ENCODE results near the gene SND1. TPM values are rescaled to one million over a fixed set of nuclear protein-coding genes. Genes with fewer than 3 reads are reported as not detected.

The SND1 gene
- total and polyA plus RNA-seq, 2 donors (not counting 3 experiments of a cell fraction or from before 2014, with no cell fraction given): 116 to 249 TPM

GRCh38 chr7:127704211-127704610 lies 52.2 kb downstream of the SND1 start:
- H3K79me2 ChIP-seq (ENCODE audit: control insufficient read depth, insufficient read depth, low read length): peaks cover 29% of the 10 kb centered on the region
- CTCF ChIA-PET: interaction anchor here (0.8 to 8.9 kb wide), 3 partner anchors 12 to 506 kb away, joined by 3 to 229 read pairs (median 4); partner anchors contain the start of gene ARF5
- H3K4me1 ChIP-seq (ENCODE audit: control insufficient read depth, extremely low read depth, insufficient read depth, low read length): peaks cover 5% of the 10 kb centered on the region
- BruUV-seq (replicated peaks): no TSS peak
- DNase-seq (ENCODE audit: low read depth, low spot score) (no peak), FAIRE-seq (no peak)
- H2AFZ ChIP-seq (ENCODE audit: low read depth, low read length): no peak overlapping the region
- peaks cover 32 to 43% of the 10 kb centered on the region in 2 experiments for H3K36me3 ChIP-seq (ENCODE audit: control insufficient read depth in 2 of 2, extremely low read depth in 1 of 2, insufficient read depth in 2 of 2, low read length in 2 of 2)
- no peak for TF ChIP-seq EZH2 (IDR thresholded peaks at IDR 0.05; ENCODE audit: borderline replicate concordance, low read depth, low read length, severe bottlenecking)
- TF ChIP-seq CTCF (IDR thresholded peaks at IDR 0.05; ENCODE audit: extremely low read depth in 1 of 2, insufficient read depth in 1 of 2, low read depth in 1 of 2, low read length in 2 of 2): no peak
- TF ChIP-seq GATA2 (IDR thresholded peaks at IDR 0.05; ENCODE audit: insufficient read depth, insufficient read length, low read depth, low read length): no peak
- no peak for TF ChIP-seq FOS (IDR thresholded peaks at IDR 0.05; ENCODE audit: borderline replicate concordance, insufficient read depth, low read length)
- no peak for TF ChIP-seq MYC (IDR thresholded peaks at IDR 0.05; ENCODE audit: low read depth, low read length)
- no peak for TF ChIP-seq POLR2A (IDR thresholded peaks at IDR 0.05; ENCODE audit: low read depth, low read length)
- TF ChIP-seq JUN (IDR thresholded peaks at IDR 0.05; ENCODE audit: borderline replicate concordance, insufficient read depth, insufficient read length, low read depth): no peak
- no peak for TF ChIP-seq POLR2AphosphoS5 (IDR thresholded peaks at IDR 0.05; ENCODE audit: insufficient read depth, low read depth, low read length)
- TF ChIP-seq MAX (IDR thresholded peaks at IDR 0.05; ENCODE audit: insufficient read depth, insufficient read length): no peak
- H3K27ac ChIP-seq (ENCODE audit: insufficient read depth, low read depth, low read length): no peak overlapping the region
- no peak overlapping the region for H3K4me2 ChIP-seq (ENCODE audit: insufficient read depth, low read length)
- dilution Hi-C loops (cut with MboI; ENCODE audit: extremely low pct_ligation_motif_present, low sequenced_read_pairs) (loop anchor here (25.0 kb wide), 1 partner anchor 508 kb away; no protein-coding TSS in a partner anchor), intact Hi-C loops (cut with micrococcal nuclease) (loop anchor here (10.0 kb wide), 2 partner anchors 431 to 621 kb away; no protein-coding TSS in a partner anchor)
- no peaks in the 10 kb centered on the region for H3K9me1 ChIP-seq (replicated peaks; ENCODE audit: control insufficient read depth, extremely low read depth, insufficient read depth, low read length)
- no peak overlapping the region for H3K9ac ChIP-seq (replicated peaks; ENCODE audit: extremely low read depth, insufficient read depth, low read length)
- no peaks in the 10 kb centered on the region for H3K9me3 ChIP-seq (replicated peaks; ENCODE audit: control insufficient read depth, insufficient read depth, low read length)
- POLR2A ChIA-PET: interaction anchor here (0.6 kb wide), 1 partner anchor 1254 kb away, joined by 3 read pairs; no protein-coding TSS in a partner anchor
- peaks cover 9% of the 10 kb centered on the region for H4K20me1 ChIP-seq (replicated peaks; ENCODE audit: control insufficient read depth, extremely low read depth, insufficient read depth, low read length)
- H3K4me3 ChIP-seq (replicated peaks in 1 of 3; ENCODE audit: insufficient read depth in 1 of 3, low read depth in 1 of 3, low read length in 3 of 3): no peak overlapping the region
- H3K27me3 ChIP-seq (ENCODE audit: control insufficient read depth in 2 of 2, insufficient read depth in 2 of 2, low read length in 2 of 2): no peaks in the 10 kb centered on the region

All from endothelial cell of umbilical vein (primary cell).